ENCODE data around the gene GEMIN7. TPM values are rescaled to one million over a fixed set of nuclear protein-coding genes. Genes with fewer than 3 reads are reported as not detected.

The GEMIN7 gene
- total RNA-seq, 1 experiment from 2014 or later = 29.6 TPM

- no peaks in the 10 kb centered on the region for H3K9me2 ChIP-seq (ENCODE audit: insufficient read depth)
- intact Hi-C loops (cut with micrococcal nuclease; ENCODE audit: unreplicated experiment) = loop anchor here (5.0 to 10.0 kb wide), 3 partner anchors 58 to 311 kb away; partner anchors contain the start of genes EXOC3L2, POLR1G and PPP1R13L
- peaks cover 45% of the 10 kb centered on the region for H4K20me1 ChIP-seq (ENCODE audit: insufficient read depth)
- no TSS peak for BruUV-seq (replicated peaks)
- no peaks in the 10 kb centered on the region for H3K9me3 ChIP-seq (ENCODE audit: insufficient read depth, low read depth)
- no peak overlapping the region for H3K27ac ChIP-seq
- peaks cover 19% of the 10 kb centered on the region for H3F3A ChIP-seq (ENCODE audit: insufficient read depth, low read depth)
- H3K27me3 ChIP-seq (ENCODE audit: insufficient read depth, low read depth) = no peaks in the 10 kb centered on the region
- H3K4me2 ChIP-seq = peak overlapping the region; percentile 88
- no peak for TF ChIP-seq EZH2 (IDR thresholded peaks at IDR 0.05; ENCODE audit: low read depth)
- TF ChIP-seq CTCF (conservative IDR thresholded peaks at IDR 0.05) = no peak
- peaks cover 60% of the 10 kb centered on the region for H3K79me2 ChIP-seq (ENCODE audit: low read depth)
- H3K4me1 ChIP-seq (replicated peaks; ENCODE audit: insufficient read depth) = peaks cover 25% of the 10 kb centered on the region
- DNase-seq = no peak
- H2AFZ ChIP-seq = no peak overlapping the region
- peak overlapping the region; percentile 80 for H3K4me3 ChIP-seq
- 0 out of 2 replicates have a peak, but pooled peaks cover 4% of the 10 kb centered on the region for H3K36me3 ChIP-seq (ENCODE audit: low read depth)
- ChIA-PET CTCF (no interaction called here), POLR2A (ENCODE audit: unreplicated experiment) (interaction anchor here (0.7 kb wide), 1 partner anchor 69 kb away, joined by 13 read pairs; no protein-coding TSS in a partner anchor)
These were observed 15.1 kb downstream of the GEMIN7 start for GRCh38 chr19:45094137-45094536.

- DNase-seq = no peak
- Histone ChIP-seq H3K4me3 (peak overlapping the region; percentile 80; the same call in 1 of the 2 replicates), H3K9me2 (ENCODE audit: insufficient read depth) (no peaks in the 10 kb centered on the region), H3K9me3 (ENCODE audit: insufficient read depth, low read depth) (no peaks in the 10 kb centered on the region), H3F3A (ENCODE audit: insufficient read depth, low read depth) (peaks cover 17% of the 10 kb centered on the region; the same call in 1 of the 2 replicates), H3K36me3 (ENCODE audit: low read depth) (0 out of 2 replicates have a peak, but pooled peaks cover 4% of the 10 kb centered on the region), H2AFZ (no peak overlapping the region), H3K27me3 (ENCODE audit: insufficient read depth, low read depth) (no peaks in the 10 kb centered on the region), H3K79me2 (ENCODE audit: low read depth) (peaks cover 66% of the 10 kb centered on the region), H3K4me2 (peak overlapping the region; percentile 88), H3K4me1 (replicated peaks; ENCODE audit: insufficient read depth) (peaks cover 25% of the 10 kb centered on the region), H4K20me1 (ENCODE audit: insufficient read depth) (peaks cover 51% of the 10 kb centered on the region), H3K27ac (no peak overlapping the region)
- POLR2A ChIA-PET (ENCODE audit: unreplicated experiment) = interaction anchor here (0.7 kb wide), 1 partner anchor 69 kb away, joined by 13 read pairs; no protein-coding TSS in a partner anchor
- CTCF ChIA-PET = no interaction called here
- TF ChIP-seq CTCF (conservative IDR thresholded peaks at IDR 0.05) (no peak), EZH2 (IDR thresholded peaks at IDR 0.05; ENCODE audit: low read depth) (no peak)
- intact Hi-C loops (cut with micrococcal nuclease; ENCODE audit: unreplicated experiment) = loop anchor here (5.0 to 10.0 kb wide), 3 partner anchors 58 to 310 kb away; partner anchors contain the start of genes EXOC3L2, POLR1G and PPP1R13L
- no TSS peak for BruUV-seq (replicated peaks)
These were observed 15.6 kb downstream of the GEMIN7 start for GRCh38 chr19:45094707-45095106.

- Histone ChIP-seq H3K4me2 (0 out of 2 replicates have a peak overlapping the region, but pooled peaks have one; percentile 88), H3F3A (ENCODE audit: insufficient read depth, low read depth) (peaks cover 13% of the 10 kb centered on the region; the same call in 1 of the 2 replicates), H3K36me3 (ENCODE audit: low read depth) (no peaks in the 10 kb centered on the region), H3K4me3 (no peak overlapping the region), H4K20me1 (ENCODE audit: insufficient read depth) (peaks cover 61% of the 10 kb centered on the region), H3K9me3 (ENCODE audit: insufficient read depth, low read depth) (no peaks in the 10 kb centered on the region), H3K4me1 (replicated peaks; ENCODE audit: insufficient read depth) (peaks cover 25% of the 10 kb centered on the region), H3K27ac (no peak overlapping the region), H2AFZ (no peak overlapping the region), H3K79me2 (ENCODE audit: low read depth) (peaks cover 76% of the 10 kb centered on the region), H3K9me2 (ENCODE audit: insufficient read depth) (no peaks in the 10 kb centered on the region), H3K27me3 (ENCODE audit: insufficient read depth, low read depth) (no peaks in the 10 kb centered on the region)
- no peak for TF ChIP-seq EZH2 (IDR thresholded peaks at IDR 0.05; ENCODE audit: low read depth)
- no peak for TF ChIP-seq CTCF (conservative IDR thresholded peaks at IDR 0.05)
- no TSS peak for BruUV-seq (replicated peaks)
- no peak for DNase-seq
- POLR2A ChIA-PET (ENCODE audit: unreplicated experiment) = no interaction called here
- CTCF ChIA-PET = no interaction called here
- intact Hi-C loops (cut with micrococcal nuclease; ENCODE audit: unreplicated experiment) = loop anchor here (10.0 kb wide), 2 partner anchors 149 to 309 kb away; partner anchors contain the start of genes EXOC3L2, POLR1G and PPP1R13L
These were observed 16.7 kb downstream of the GEMIN7 start for GRCh38 chr19:45095496-45096413.
